Measurements from ENCODE around the gene EXOC3L4. TPM values are rescaled to one million over a fixed set of nuclear protein-coding genes. Genes with fewer than 3 reads are reported as not detected.

EXOC3L4 gene
- total and polyA plus RNA-seq, 10 donors = 2.0 to 39.2 (median 12.6) TPM

DNA sequence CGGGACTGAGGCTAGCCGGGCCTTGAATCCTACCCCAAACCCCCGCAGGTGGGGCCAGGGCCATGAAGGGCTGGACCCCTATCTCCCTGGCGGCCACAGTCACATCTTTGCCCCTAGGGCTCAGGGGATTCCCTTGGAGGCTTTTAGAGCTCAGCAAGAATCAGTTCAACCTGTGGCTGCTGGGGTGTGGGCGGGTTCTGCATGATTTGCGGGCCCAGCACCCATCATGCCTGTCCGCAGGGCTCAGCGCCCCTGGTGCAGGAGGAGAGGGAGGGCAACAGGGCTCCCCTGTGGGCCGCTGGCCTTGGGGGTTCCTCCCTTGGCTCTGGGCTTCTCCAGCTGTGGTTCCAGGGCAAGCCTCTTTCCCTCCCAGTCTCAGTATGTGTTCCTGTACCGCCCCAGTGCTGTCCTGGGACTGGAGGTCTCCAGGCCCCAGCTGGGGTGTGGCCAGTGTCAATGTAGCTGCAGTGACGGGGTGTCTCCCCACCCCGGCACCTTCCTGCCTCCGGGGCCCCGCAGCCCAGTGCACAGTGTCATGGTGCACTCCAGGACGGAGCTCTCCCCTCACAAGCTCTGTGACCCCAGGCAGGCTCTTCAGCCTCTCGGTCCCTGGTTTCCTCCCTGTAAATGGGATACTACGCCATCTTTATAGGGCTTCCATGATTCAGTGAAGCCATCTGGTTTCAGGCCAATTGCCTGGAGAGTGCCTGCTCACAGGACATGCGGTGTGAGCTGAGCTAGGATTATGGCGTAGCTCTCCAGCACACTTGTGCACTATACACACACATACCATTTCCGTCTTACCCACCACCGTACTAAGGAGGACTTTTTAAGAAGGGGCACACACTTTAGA lies 20.4 kb upstream of the EXOC3L4 start:
- Histone ChIP-seq H3K4me3 (no peak overlapping the region), H3K9me3 (no peaks in the 10 kb centered on the region), H3K27me3 (replicated peaks in 1 of 7) (peaks cover 0 to 31% (median 0%) of the 10 kb centered on the region in 7 donors), H3K27ac (peak overlapping the region in 6 of 8 donors; percentile 7 to 80 (median 66)), H3K4me1 (peaks cover 7 to 67% (median 44%) of the 10 kb centered on the region in 6 donors), H3K36me3 (no peaks in the 10 kb centered on the region)
- TF ChIP-seq POLR2AphosphoS5 (IDR thresholded peaks at IDR 0.05) = no peak
- TF ChIP-seq POLR2A (IDR thresholded peaks at IDR 0.05) = no peak
- TF ChIP-seq, protein P1, sequence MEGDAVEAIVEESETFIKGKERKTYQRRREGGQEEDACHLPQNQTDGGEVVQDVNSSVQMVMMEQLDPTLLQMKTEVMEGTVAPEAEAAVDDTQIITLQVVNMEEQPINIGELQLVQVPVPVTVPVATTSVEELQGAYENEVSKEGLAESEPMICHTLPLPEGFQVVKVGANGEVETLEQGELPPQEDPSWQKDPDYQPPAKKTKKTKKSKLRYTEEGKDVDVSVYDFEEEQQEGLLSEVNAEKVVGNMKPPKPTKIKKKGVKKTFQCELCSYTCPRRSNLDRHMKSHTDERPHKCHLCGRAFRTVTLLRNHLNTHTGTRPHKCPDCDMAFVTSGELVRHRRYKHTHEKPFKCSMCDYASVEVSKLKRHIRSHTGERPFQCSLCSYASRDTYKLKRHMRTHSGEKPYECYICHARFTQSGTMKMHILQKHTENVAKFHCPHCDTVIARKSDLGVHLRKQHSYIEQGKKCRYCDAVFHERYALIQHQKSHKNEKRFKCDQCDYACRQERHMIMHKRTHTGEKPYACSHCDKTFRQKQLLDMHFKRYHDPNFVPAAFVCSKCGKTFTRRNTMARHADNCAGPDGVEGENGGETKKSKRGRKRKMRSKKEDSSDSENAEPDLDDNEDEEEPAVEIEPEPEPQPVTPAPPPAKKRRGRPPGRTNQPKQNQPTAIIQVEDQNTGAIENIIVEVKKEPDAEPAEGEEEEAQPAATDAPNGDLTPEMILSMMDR (IDR thresholded peaks at IDR 0.05 in 8 of 11, conservative IDR thresholded peaks at IDR 0.05 in 3 of 11) = no peak
- intact Hi-C loops (cut with DNase I; ENCODE audit: low total_unique reads) = loop anchor here (10.0 kb wide), 1 partner anchor 221 kb away; no protein-coding TSS in a partner anchor
- peak; percentile 72 for DNase-seq
- WGBS, 5 donors = 67 to 72% (median 70%) methylated on average over 19 to 21 of the region's 21 CpGs

DNA sequence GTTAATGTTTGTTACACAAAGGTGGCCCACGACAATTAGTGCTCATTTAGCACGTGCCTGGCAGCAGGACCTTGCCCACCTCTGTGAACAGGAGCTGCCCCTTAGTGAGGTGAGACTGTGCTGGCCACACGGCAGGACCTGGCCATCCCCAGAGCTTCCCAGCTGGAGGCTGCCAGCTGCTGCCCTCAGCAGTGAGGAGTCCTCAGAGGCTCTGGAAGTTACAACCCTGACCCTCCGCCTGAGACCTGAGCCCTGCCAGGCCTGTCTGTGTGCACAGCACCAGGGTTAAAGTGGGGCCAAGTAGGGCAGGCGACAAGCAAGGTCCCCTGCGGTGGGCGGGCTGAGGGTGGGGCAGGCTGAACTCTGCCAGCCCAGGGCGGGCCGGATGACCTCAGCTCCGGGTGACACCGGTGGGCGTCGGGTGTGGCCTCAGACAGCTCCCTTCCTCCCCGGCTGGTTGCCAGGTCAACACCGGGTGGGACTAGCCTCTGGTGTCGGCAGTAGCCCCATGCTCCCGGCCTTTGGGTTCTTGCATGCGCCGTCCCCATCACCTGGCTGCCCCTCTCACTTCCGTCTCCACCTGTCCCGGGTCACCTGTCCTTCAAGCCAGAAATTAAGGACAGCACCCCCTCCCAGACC lies 19.7 kb upstream of the EXOC3L4 start:
- H3K9me3 ChIP-seq = no peaks in the 10 kb centered on the region
- DNase-seq = peak; percentile 88
- H3K4me1 ChIP-seq = peaks cover 7 to 67% (median 44%) of the 10 kb centered on the region in 6 donors
- H3K27me3 ChIP-seq (replicated peaks in 1 of 7) = peaks cover 0 to 31% (median 0%) of the 10 kb centered on the region in 7 donors
- H3K4me3 ChIP-seq = peak overlapping the region in 7 of 8 donors; percentile 28 to 69 (median 41)
- 23 to 29% (median 25%) methylated on average over 18 to 21 of the region's 21 CpGs for WGBS, 5 donors
- intact Hi-C loops (cut with DNase I; ENCODE audit: low total_unique reads) = loop anchor here (10.0 kb wide), 1 partner anchor 220 kb away; no protein-coding TSS in a partner anchor
- no peaks in the 10 kb centered on the region for H3K36me3 ChIP-seq
- peak overlapping the region in 6 of 8 donors; percentile 38 to 80 (median 66) for H3K27ac ChIP-seq
- TF ChIP-seq POLR2AphosphoS5 (IDR thresholded peaks at IDR 0.05) (peak; percentile 33 to 83 (median 68)), POLR2A (IDR thresholded peaks at IDR 0.05) (no peak)
- TF ChIP-seq, protein P1 (IDR thresholded peaks at IDR 0.05 in 8 of 11, conservative IDR thresholded peaks at IDR 0.05 in 3 of 11) = no peak

DNA sequence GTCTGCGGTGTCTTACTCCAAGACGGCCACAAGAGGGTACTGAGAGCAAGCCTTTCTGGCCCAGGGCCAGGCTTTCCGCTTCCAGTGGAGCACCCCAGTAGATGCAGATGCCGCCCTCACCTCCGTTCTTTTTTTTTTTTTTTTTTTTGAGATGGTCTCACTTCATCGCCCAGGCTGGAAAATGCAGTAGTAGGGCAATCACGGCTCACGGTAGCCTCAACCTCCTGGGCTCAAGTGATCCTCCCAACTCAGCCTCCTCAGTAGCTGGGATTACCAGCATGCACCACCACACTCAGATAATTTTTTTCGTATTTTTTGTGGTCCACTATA lies 16.1 kb upstream of the EXOC3L4 start:
- 8 to 13% (median 11%) methylated on average over 9 of the region's 9 CpGs for WGBS, 5 donors
- intact Hi-C loops (cut with DNase I; ENCODE audit: low total_unique reads) = loop anchor here (10.0 kb wide), 1 partner anchor 216 kb away; no protein-coding TSS in a partner anchor
- no peak for TF ChIP-seq POLR2A (IDR thresholded peaks at IDR 0.05)
- TF ChIP-seq POLR2AphosphoS5 (IDR thresholded peaks at IDR 0.05) = peak in 2 of 3 donors; percentile 35 to 87
- TF ChIP-seq, protein P1 (IDR thresholded peaks at IDR 0.05 in 8 of 11, conservative IDR thresholded peaks at IDR 0.05 in 3 of 11) = peak; percentile 51 to 91 (median 79)

More for the DNA sequence above, 16.1 kb upstream of the EXOC3L4 start:
- DNase-seq = peak; percentile 92
- no peaks in the 10 kb centered on the region for H3K36me3 ChIP-seq
- peaks cover 7 to 39% (median 30%) of the 10 kb centered on the region in 6 donors for H3K4me1 ChIP-seq
- no peaks in the 10 kb centered on the region for H3K9me3 ChIP-seq
- peaks cover 0 to 36% (median 0%) of the 10 kb centered on the region in 7 donors for H3K27me3 ChIP-seq (replicated peaks in 1 of 7)
- no peak overlapping the region for H3K27ac ChIP-seq
- no peak overlapping the region for H3K4me3 ChIP-seq
